ENCODE data around the gene PLPPR3. TPM values are rescaled to one million over a fixed set of nuclear protein-coding genes. Genes with fewer than 3 reads are reported as not detected.

PLPPR3 gene
- polyA plus RNA-seq, 3 donors: 9.5 to 12.3 (median 11.1) TPM

DNA sequence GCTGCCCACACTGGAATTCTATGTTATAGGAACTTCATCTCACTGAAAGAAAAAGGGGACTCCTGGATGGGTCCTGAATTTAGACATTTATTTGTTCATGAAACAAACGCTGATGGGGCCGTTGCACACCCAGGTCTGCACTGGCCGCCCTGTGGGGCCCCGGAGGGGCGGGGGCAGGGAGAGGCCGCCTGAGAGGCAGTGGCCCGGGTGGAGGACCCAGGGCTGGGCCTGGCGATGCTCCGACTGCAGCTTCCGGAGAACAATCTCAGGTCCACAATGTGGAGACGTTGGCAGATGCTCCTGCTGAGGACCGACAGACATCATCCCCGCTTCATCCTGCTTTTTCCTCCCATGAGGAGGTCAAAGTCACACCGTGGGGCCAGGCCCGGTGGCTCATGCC, 40.8 kb downstream of the PLPPR3 start:
- no peak for DNase-seq (ENCODE audit: low read depth in 3 of 3, low spot score in 2 of 3)

DNA sequence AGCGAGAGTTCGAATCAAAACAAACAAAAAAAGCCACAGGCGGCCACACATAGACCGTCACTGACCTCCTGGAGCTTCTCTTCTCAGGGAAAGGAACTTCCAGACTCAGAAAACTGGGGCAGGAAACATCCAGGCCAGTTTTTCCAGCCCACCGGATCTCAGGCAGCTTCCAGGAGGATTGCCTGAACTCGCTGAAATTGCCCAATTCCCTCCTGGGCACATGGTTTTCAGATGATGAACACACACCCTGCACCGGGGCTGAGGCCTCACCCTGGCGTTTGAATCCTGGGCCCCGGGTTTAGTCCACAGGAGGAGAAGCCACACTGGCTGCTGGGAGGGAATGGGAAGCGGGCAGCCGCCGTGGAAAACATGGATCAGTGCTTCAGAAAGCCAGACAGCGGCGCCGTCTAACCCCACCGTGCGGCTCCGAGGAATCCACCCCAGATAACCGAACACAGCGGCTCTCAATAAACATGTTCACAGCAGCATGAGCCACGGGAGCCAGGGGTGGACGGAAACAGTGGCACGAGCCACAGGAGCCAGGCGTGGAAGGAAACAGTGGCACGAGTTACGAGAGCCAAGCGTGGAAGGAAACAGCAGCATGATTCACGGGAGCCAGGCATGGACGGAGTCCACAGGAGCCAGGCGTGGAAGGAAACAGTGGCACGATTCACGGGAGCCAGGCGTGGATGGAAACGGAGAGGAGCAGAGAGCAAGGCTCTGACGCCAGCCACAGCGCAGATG, 42.7 kb downstream of the PLPPR3 start:
- no peak for DNase-seq (ENCODE audit: low read depth in 3 of 3, low spot score in 2 of 3)

DNA sequence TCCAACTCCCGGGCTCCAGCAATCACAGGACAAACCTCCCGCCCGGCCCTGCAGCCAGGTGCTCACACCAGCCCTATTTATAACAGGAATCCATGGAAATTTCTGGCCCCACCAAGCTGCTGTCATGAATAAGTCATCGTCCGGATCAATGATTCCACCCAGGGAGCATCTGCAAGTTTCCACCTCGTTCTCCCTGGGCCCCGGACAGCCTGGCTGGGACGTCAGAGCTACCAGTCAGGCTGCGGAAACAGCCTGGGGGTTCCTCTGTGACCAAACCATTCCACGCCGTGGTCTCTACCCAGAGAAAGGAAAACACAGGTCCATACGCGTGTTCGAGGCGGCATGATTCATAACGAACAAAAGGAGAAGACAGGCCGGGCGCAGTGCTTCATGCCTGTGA, 45.2 kb downstream of the PLPPR3 start:
- no peak for DNase-seq (ENCODE audit: low read depth in 3 of 3, low spot score in 2 of 3)

DNA sequence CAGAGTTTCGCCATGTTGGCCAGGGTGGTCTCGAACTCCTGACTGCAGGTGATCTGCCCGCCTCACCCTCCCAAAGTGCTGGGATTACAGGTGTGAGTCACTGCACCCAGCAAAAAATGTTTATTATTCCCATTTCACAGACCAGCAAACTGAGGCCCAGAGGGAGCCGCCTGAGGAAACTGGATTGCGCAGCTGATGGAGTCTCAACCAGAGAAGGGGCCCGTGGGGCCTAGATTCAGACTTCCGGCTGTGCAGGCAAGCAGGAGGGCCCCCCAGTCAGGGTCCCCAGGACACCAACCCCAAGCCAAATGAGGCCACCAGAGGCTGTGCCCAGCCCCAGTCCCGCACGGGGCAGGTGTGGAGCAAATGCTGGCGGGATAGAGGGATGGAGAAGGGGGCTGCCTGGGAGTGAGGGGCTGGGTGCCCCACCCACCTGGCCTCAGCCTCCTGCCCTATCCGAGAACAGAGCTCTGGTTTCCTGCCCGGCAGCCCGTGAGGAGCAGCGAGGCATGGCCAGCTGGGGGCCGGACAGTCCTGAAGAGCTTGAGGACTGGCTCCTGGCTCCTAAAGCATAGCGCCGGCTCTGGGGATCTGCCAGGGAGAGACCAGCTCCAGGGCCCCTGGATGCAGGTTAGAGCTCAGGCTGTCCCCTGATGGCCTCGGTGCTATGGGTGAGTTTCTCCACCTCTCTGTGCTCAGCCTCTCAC, 48.9 kb downstream of the PLPPR3 start:
- no peak for DNase-seq (ENCODE audit: low read depth in 3 of 3, low spot score in 2 of 3)

DNA sequence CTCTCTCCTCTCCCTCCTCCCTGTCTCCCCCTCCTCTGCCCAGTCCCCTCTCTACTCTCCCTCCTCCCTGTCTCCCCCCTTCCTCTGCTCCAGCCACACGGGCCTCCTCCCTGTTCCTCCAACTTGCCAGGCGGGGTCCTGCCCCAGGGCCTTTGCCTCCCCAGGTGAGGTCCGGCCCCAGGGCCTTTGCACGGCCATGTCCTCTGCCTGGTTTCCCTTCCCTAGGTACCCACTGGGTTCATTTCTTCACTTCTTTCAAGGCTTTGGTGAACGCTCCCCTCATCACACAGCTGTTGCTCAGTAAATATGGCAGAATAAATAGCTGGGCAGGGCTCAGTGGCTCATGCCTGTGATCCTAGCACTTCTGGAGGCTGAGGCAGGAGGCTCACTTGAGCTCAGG, 49.7 kb downstream of the PLPPR3 start:
- DNase-seq (ENCODE audit: low read depth in 3 of 3, low spot score in 2 of 3): no peak

DNA sequence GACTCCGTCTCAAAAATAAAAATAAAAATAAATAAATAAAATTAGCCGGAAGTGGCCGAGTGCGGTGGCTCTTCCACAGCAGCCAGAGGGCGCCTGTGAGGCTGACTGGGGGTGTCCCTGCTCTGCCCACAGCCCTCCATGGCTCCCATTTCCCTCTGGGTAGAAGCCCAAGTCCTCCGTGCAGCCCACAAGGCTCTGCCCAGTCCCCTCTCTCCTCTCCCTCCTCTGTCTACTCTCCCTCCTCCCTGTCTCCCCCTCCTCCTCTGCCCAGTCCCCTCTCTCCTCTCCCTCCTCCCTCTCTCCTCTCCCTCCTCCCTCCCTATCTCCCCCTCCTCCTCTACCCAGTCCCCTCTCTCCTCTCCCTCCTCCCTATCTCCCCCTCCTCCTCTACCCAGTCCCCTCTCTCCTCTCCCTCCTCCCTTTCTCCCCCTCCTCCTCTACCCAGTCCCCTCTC, 50.4 kb downstream of the PLPPR3 start:
- DNase-seq (ENCODE audit: low read depth in 3 of 3, low spot score in 2 of 3): no peak

DNA sequence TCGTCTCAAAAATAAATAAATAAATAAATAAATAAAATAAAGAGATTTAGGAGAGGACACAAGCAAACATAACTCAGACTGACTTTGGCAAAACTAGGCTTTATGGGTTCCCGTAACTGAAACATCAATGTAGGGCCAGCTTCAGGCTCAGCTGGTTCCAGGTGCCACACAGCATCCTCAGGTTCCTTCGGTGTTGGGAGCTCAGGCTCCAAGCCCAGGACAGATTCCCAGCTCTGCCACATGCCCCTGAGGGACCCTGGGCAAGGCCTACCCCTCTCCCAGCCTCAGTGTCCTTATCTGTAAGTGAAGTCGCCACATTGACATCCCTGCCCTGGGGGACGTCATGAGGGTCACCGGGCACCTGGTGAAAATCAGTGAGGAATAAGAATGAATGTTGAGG, 52.1 kb downstream of the PLPPR3 start:
- DNase-seq (ENCODE audit: low read depth in 3 of 3, low spot score in 2 of 3): no peak

DNA sequence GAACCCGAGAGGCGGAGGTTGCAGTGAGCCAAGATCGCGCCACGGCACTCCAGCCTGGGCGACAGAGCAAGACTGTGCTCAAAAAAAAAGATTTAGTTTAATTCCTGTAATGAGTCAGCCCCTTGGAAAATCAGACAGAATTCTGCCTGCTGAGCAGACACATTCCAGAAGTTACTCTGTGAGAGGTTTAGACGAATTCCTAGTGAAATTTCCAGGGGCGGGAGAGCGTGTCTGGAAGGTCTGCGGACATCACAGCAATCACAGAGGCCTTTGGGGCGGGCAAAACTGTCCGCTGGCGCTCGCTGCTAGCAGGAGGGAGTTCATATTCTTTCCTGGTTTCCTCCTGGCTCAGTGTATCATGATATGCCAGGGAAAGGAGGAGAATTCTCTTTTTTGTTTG, 53.3 kb downstream of the PLPPR3 start:
- DNase-seq (ENCODE audit: low read depth in 3 of 3, low spot score in 2 of 3): no peak

DNA sequence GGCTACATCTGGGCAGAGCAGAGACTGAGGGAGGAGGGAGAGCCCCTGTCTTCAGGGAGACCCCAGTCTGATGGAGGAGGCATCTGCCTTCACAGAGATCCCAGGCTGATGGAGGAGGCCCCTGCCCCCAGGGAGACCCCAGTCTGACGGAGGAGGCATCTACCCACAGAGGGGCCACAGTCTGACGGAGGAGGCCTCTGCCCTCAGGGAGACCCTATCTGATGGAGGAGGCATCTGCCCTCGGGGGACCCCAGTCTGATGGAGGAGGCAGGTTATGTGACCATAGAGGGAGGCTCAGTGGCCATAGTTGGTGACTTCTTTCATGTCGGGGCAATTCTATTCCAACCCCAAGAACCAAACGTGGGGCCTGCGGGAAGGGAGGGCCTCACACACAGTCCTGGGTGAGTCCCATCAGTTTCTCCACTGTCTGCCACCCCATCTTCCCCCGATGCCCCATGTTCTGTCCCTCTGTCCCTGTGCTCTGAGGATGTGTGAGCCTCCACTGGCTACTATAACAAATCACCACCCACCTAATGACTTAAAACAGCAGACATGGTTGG, 56.5 kb downstream of the PLPPR3 start:
- no peak for DNase-seq (ENCODE audit: low read depth in 3 of 3, low spot score in 2 of 3)

DNA sequence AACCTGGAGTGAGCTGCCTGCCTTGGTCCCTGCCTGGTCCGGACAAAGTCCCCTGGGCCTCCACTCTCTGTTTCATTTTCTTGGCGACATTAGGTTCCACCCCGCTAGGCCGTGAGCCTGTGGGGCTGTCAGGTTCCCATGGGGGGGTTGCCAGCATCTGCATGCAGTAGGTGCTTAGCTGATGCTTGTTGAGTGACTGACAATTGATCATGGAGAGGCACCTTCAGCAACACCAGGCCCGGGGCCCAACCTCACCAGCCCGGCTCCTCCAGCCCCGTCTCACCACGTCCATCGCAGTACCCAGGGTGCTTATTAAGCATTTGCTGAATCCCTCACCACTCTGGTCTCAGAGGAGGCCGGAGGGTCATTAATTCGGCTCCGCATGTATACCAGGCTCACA, 57.5 kb downstream of the PLPPR3 start:
- DNase-seq (ENCODE audit: low read depth in 3 of 3, low spot score in 2 of 3): no peak

DNA sequence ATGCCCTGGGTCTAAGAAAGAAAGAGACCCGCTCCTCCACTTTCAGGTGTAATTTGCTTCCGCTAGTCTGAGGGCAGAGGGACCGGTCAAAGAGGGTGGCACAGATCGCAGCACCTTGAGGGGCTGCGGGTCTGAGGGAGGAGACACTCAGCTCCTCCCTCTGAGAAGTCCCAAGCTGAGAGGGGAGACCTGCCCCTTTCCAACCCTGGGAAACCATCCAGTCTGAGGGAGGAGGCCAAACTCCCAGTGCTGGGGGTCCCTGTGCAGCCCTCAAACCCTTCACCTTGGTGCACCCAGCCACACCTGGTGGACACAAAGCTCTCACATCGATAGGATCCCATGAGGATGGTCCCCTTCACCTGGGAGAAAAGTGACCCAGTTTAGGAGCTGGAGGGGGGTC, 57.9 kb downstream of the PLPPR3 start:
- no peak for DNase-seq (ENCODE audit: low read depth in 3 of 3, low spot score in 2 of 3)

DNA sequence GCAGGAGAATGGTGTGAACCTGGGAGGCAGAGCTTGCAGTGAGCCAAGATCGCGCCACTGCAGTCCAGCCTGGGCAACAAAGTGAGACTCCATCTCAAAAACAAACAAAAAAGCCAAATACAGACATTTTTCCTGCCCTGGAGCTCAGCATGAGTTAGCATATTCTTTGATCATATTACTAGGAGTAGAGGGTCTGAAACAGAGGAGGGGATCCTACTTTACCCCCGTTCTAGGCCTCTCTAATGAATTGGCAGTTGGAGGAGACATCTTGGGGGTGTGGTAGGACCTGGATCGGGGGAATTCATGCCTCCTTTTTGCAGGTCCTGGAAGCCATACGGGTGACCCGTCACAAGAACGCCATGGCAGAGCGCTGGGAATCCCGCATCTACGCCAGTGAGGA, 58.6 kb downstream of the PLPPR3 start:
- no peak for DNase-seq (ENCODE audit: low read depth in 3 of 3, low spot score in 2 of 3)

Other genes with a start within 250 kb of the PLPPR3 start
- 100 to 1,000 TPM; 377 to 439 (median 378) TPM for gene BSG, start 249.4 kb downstream of the PLPPR3 start, polyA plus RNA-seq (ENCODE audit: insufficient read length in 3 of 3)
- under 1 TPM; 0.17 to 0.25 (median 0.24) TPM for gene HCN2, start 232.1 kb downstream of the PLPPR3 start, polyA plus RNA-seq (ENCODE audit: insufficient read length in 3 of 3)
- 10 to 100 TPM; 55.5 to 58.1 (median 56.1) TPM for gene POLRMT, start 188.4 kb downstream of the PLPPR3 start, polyA plus RNA-seq (ENCODE audit: insufficient read length in 3 of 3)
- under 1 TPM; 0.32 to 0.42 (median 0.35) TPM for gene FGF22, start 182.1 kb downstream of the PLPPR3 start, polyA plus RNA-seq (ENCODE audit: insufficient read length in 3 of 3)
- gene RNF126, start 158.7 kb downstream of the PLPPR3 start, polyA plus RNA-seq (ENCODE audit: insufficient read length in 3 of 3): 10 to 100 TPM; 18.8 to 22.9 (median 21.4) TPM
- 10 to 100 TPM; 15.1 to 16.2 (median 16.2) TPM for gene FSTL3, start 145.6 kb downstream of the PLPPR3 start, polyA plus RNA-seq (ENCODE audit: insufficient read length in 3 of 3)
- gene PRSS57, start 126.5 kb downstream of the PLPPR3 start, polyA plus RNA-seq (ENCODE audit: insufficient read length in 3 of 3): under 1 TPM; 0.13 to 0.19 (median 0.15) TPM
- gene PALM, start 113.0 kb downstream of the PLPPR3 start, polyA plus RNA-seq (ENCODE audit: insufficient read length in 3 of 3): 10 to 100 TPM; 62.7 to 78.6 (median 77.9) TPM
- gene MISP, start 70.8 kb downstream of the PLPPR3 start, polyA plus RNA-seq (ENCODE audit: insufficient read length in 3 of 3): 1 to 10 TPM; 6.4 to 7.6 (median 6.5) TPM
- gene PTBP1, start 24.5 kb downstream of the PLPPR3 start, polyA plus RNA-seq (ENCODE audit: insufficient read length in 3 of 3): 100 to 1,000 TPM; 356 to 395 (median 364) TPM
- 1 to 10 TPM in 1 of 3 donors, under 1 TPM in 2; 0.31 to 1.1 (median 0.83) TPM for gene AZU1, start 5.9 kb upstream of the PLPPR3 start, polyA plus RNA-seq (ENCODE audit: insufficient read length in 3 of 3)
- gene PRTN3, start 19.0 kb upstream of the PLPPR3 start, polyA plus RNA-seq (ENCODE audit: insufficient read length in 3 of 3): 1 to 10 TPM in 1 of 3 donors, under 1 TPM in 2; 0.32 to 1.6 (median 0.78) TPM
- gene ELANE, start 30.3 kb upstream of the PLPPR3 start, polyA plus RNA-seq (ENCODE audit: insufficient read length in 3 of 3): under 1 TPM in 2 of 3 donors, not detected in 1; 0.29 to 0.51 TPM
- gene CFD, start 37.7 kb upstream of the PLPPR3 start, polyA plus RNA-seq (ENCODE audit: insufficient read length in 3 of 3): 1 to 10 TPM; 1.4 to 2.0 (median 2.0) TPM
- gene MED16, start 71.2 kb upstream of the PLPPR3 start, polyA plus RNA-seq (ENCODE audit: insufficient read length in 3 of 3): 10 to 100 TPM; 41.8 to 54.4 (median 43.9) TPM
- gene RNU6-9, start 71.5 kb upstream of the PLPPR3 start, polyA plus RNA-seq (ENCODE audit: insufficient read length in 3 of 3): not detected
- 10 to 100 TPM; 32.0 to 37.7 (median 34.1) TPM for gene R3HDM4, start 91.3 kb upstream of the PLPPR3 start, polyA plus RNA-seq (ENCODE audit: insufficient read length in 3 of 3)
- gene KISS1R, start 95.4 kb upstream of the PLPPR3 start, polyA plus RNA-seq (ENCODE audit: insufficient read length in 3 of 3): under 1 TPM; 0.19 to 0.67 (median 0.43) TPM
- gene ARID3A, start 104.1 kb upstream of the PLPPR3 start, polyA plus RNA-seq (ENCODE audit: insufficient read length in 3 of 3): 10 to 100 TPM; 16.2 to 18.9 (median 17.1) TPM
- 10 to 100 TPM; 31.1 to 34.6 (median 34.3) TPM for gene WDR18, start 162.4 kb upstream of the PLPPR3 start, polyA plus RNA-seq (ENCODE audit: insufficient read length in 3 of 3)
- gene GRIN3B, start 178.5 kb upstream of the PLPPR3 start, polyA plus RNA-seq (ENCODE audit: insufficient read length in 3 of 3): under 1 TPM; 0.37 to 0.38 (median 0.37) TPM
- gene TMEM259, start 199.2 kb upstream of the PLPPR3 start, polyA plus RNA-seq (ENCODE audit: insufficient read length in 3 of 3): 100 to 1,000 TPM in 1 of 3 donors, 10 to 100 TPM in 2; 86.9 to 103 (median 93.5) TPM
- not detected for gene RNU6-2, start 199.6 kb upstream of the PLPPR3 start, polyA plus RNA-seq (ENCODE audit: insufficient read length in 3 of 3)
- gene CNN2, start 204.7 kb upstream of the PLPPR3 start, polyA plus RNA-seq (ENCODE audit: insufficient read length in 3 of 3): 100 to 1,000 TPM; 151 to 175 (median 158) TPM
- 1 to 10 TPM; 6.1 to 6.6 (median 6.5) TPM for gene ABCA7, start 218.2 kb upstream of the PLPPR3 start, polyA plus RNA-seq (ENCODE audit: insufficient read length in 3 of 3)
- 10 to 100 TPM in 1 of 3 donors, 1 to 10 TPM in 2; 7.2 to 10.6 (median 9.1) TPM for gene ARHGAP45, start 245.2 kb upstream of the PLPPR3 start, polyA plus RNA-seq (ENCODE audit: insufficient read length in 3 of 3)

All from right renal cortex interstitium (tissue), 3 donors.